ENCODE results near the gene STIM1.

Gene STIM1

DNA sequence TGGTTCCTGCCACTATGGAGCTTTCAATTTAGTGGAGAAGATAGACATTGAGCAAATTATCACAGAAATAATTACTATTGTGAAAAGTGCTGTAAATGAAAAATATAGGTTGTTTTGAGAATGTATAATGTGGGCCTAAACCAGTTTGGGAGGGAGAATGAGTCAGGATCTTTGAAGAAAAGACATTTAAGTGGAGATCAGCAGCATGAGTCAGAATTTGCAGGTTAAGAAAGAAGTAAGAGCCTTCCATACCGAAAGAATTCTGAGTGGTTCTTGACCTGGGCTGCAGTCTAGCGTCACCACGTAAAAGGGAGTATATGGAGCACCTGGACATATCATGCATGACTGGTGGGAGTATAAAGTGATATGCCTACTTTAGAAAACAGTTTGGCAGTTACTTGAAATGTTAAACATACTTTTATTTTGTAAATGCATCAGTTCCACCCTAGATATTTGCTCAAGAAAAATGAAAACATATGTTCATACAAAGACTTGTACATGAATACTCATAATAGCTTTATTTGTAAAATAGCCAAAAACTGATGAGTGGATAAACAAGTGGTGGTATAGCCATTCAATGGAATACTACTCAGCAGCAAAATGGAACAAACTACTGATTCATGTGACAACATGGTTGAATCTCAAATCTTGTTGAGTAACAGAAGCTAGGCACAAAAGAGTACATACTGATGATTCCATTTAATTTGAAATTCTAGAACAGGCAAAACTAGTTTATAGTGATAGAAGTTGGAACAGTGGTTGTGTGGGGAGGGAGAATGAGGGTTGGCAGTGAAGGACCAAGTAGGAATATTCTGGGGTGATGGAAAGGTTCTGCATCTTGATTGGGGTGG lies 99.2 kb downstream of the STIM1 start:
- TF ChIP-seq FOXP2 (optimal IDR thresholded peaks at IDR 0.05; ENCODE audit: control extremely low read depth, extremely low read length, insufficient read depth) = no peak
- TF ChIP-seq POLR2AphosphoS5 (IDR thresholded peaks at IDR 0.05; ENCODE audit: borderline replicate concordance, low read depth, low read length) = no peak
- no peak for TF ChIP-seq EZH2 (IDR thresholded peaks at IDR 0.05)
- Histone ChIP-seq H3K9me3 (ENCODE audit: low read depth, low read length) (no peaks in the 10 kb centered on the region), H3K4me3 (no peak overlapping the region), H3K36me3 (ENCODE audit: insufficient read depth, low read length) (no peaks in the 10 kb centered on the region), H3K9ac (ENCODE audit: insufficient read length) (no peak overlapping the region), H3K27ac (no peak overlapping the region)
- DNase-seq (ENCODE audit: low read depth, low spot score) = no peak

DNA sequence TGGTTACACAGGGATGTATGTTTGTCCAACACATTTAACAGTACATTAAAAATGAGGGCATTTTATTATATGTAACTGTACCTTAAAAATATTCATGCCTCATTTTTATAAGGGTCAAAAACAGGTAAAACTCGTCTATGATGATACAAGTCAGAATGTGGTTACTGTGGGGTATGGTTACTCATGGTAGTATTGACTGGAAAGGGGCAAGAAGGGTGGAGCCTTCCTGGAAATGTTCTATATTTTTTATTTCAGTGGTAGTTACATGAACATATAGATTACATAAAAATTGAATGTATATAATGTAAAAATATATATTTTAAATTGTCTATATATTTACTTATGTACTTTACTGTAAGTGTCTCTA lies 99.8 kb downstream of the STIM1 start:
- Histone ChIP-seq H3K9ac (ENCODE audit: insufficient read length) (no peak overlapping the region), H3K36me3 (ENCODE audit: insufficient read depth, low read length) (no peaks in the 10 kb centered on the region), H3K27ac (no peak overlapping the region), H3K9me3 (ENCODE audit: low read depth, low read length) (no peaks in the 10 kb centered on the region), H3K4me3 (no peak overlapping the region)
- DNase-seq (ENCODE audit: low read depth, low spot score) = no peak
- TF ChIP-seq POLR2AphosphoS5 (IDR thresholded peaks at IDR 0.05; ENCODE audit: borderline replicate concordance, low read depth, low read length) (no peak), EZH2 (IDR thresholded peaks at IDR 0.05) (no peak), FOXP2 (optimal IDR thresholded peaks at IDR 0.05; ENCODE audit: control extremely low read depth, extremely low read length, insufficient read depth) (no peak)

DNA sequence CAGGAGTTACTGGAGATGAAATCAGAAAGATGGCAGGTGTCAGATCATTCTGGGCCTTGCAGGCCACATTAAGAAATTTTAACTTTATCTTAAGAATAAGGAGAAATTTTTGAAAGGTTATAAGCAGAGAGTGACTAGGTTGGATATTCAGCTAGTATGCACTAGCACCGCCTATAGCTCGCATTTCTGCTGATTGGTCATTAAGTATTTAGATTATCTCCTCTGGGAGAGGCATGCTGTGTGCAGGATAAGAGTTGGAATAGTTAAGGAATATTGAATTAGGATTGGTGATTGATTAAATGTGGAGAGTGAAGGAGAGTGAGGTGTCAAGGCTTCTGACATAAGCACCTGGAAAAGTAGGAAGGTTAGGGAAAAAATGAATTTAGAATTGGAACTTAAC lies 100.6 kb downstream of the STIM1 start:
- TF ChIP-seq POLR2AphosphoS5 (IDR thresholded peaks at IDR 0.05; ENCODE audit: borderline replicate concordance, low read depth, low read length) = no peak
- no peak for TF ChIP-seq EZH2 (IDR thresholded peaks at IDR 0.05)
- TF ChIP-seq FOXP2 (optimal IDR thresholded peaks at IDR 0.05; ENCODE audit: control extremely low read depth, extremely low read length, insufficient read depth) = no peak
- no peak for DNase-seq (ENCODE audit: low read depth, low spot score)
- Histone ChIP-seq H3K9ac (ENCODE audit: insufficient read length) (no peak overlapping the region), H3K36me3 (ENCODE audit: insufficient read depth, low read length) (no peaks in the 10 kb centered on the region), H3K27ac (no peak overlapping the region), H3K9me3 (ENCODE audit: low read depth, low read length) (no peaks in the 10 kb centered on the region), H3K4me3 (no peak overlapping the region)

DNA sequence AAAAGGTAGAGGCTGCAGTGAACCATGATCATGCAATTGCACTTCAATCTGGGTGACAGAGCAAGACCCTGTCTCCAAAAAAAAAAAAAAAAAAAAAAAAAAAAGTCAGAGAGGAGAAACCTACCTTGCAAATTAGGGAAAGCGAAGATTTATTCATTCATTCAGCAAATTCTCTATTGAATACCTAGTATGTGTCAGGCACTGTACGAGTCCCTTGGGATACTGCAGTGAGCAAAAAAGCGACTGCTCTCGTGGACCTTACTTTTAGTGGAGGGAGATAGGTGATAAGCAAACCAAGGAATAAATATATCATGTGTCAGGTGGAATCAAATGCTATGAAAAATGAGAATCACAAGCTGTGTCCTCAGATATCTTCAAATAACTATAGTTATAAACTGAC lies 101.3 kb downstream of the STIM1 start:
- Histone ChIP-seq H3K36me3 (ENCODE audit: insufficient read depth, low read length) (no peaks in the 10 kb centered on the region), H3K27ac (no peak overlapping the region), H3K9me3 (ENCODE audit: low read depth, low read length) (no peaks in the 10 kb centered on the region), H3K9ac (ENCODE audit: insufficient read length) (no peak overlapping the region), H3K4me3 (no peak overlapping the region)
- DNase-seq (ENCODE audit: low read depth, low spot score) = no peak
- TF ChIP-seq POLR2AphosphoS5 (IDR thresholded peaks at IDR 0.05; ENCODE audit: borderline replicate concordance, low read depth, low read length) (no peak), FOXP2 (optimal IDR thresholded peaks at IDR 0.05; ENCODE audit: control extremely low read depth, extremely low read length, insufficient read depth) (no peak), EZH2 (IDR thresholded peaks at IDR 0.05) (no peak)

DNA sequence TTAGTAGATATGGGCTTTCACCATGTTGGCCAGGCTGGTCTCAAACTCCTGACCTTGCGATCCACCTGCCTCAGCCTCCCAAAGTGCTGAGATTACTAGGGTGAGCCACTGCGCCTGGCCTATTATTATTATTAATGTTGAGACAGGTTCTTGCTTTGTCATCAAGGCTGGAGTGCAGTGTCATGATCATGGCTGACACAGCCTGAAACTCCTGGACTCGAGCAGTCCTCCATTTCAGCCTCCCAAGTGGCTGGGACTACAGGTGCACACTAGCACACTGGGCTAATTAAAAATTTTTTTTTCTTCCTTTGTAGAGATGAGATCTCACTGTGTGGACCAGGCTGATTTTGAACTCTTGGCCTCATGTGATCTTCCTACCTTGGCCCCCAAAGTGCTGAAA lies 102.0 kb downstream of the STIM1 start:
- TF ChIP-seq POLR2AphosphoS5 (IDR thresholded peaks at IDR 0.05; ENCODE audit: borderline replicate concordance, low read depth, low read length) (no peak), FOXP2 (optimal IDR thresholded peaks at IDR 0.05; ENCODE audit: control extremely low read depth, extremely low read length, insufficient read depth) (no peak), EZH2 (IDR thresholded peaks at IDR 0.05) (no peak)
- Histone ChIP-seq H3K4me3 (no peak overlapping the region), H3K36me3 (ENCODE audit: insufficient read depth, low read length) (no peaks in the 10 kb centered on the region), H3K9ac (ENCODE audit: insufficient read length) (no peak overlapping the region), H3K27ac (no peak overlapping the region), H3K9me3 (ENCODE audit: low read depth, low read length) (no peaks in the 10 kb centered on the region)
- no peak for DNase-seq (ENCODE audit: low read depth, low spot score)

DNA sequence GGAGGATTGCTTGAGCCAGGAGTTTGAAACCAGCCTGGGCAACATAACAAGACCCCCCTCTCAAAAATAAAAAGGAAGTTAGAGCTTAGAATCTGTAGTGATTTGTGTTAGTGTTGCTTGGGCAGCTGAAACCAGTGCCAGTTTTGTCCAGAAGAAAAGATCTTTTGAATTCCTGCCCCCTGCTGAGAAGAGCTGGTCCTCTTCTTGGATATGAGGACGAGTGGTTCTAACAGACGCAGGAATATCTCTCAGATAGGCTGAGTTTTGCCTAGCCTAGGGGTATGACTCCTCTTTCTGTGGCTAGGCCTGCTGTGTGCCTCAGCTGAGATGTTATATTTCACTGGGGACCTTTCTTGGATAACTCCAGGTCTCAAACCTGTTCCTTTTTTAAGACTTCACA lies 102.8 kb downstream of the STIM1 start:
- H3K9ac ChIP-seq (ENCODE audit: insufficient read length) = no peak overlapping the region
- no peak overlapping the region for H3K4me3 ChIP-seq
- H3K36me3 ChIP-seq (ENCODE audit: insufficient read depth, low read length) = no peaks in the 10 kb centered on the region
- no peak overlapping the region for H3K27ac ChIP-seq
- TF ChIP-seq FOXP2 (optimal IDR thresholded peaks at IDR 0.05; ENCODE audit: control extremely low read depth, extremely low read length, insufficient read depth) = no peak
- TF ChIP-seq EZH2 (IDR thresholded peaks at IDR 0.05) = no peak
- no peak for TF ChIP-seq POLR2AphosphoS5 (IDR thresholded peaks at IDR 0.05; ENCODE audit: borderline replicate concordance, low read depth, low read length)
- no peak for DNase-seq (ENCODE audit: low read depth, low spot score)
- no peaks in the 10 kb centered on the region for H3K9me3 ChIP-seq (ENCODE audit: low read depth, low read length)

DNA sequence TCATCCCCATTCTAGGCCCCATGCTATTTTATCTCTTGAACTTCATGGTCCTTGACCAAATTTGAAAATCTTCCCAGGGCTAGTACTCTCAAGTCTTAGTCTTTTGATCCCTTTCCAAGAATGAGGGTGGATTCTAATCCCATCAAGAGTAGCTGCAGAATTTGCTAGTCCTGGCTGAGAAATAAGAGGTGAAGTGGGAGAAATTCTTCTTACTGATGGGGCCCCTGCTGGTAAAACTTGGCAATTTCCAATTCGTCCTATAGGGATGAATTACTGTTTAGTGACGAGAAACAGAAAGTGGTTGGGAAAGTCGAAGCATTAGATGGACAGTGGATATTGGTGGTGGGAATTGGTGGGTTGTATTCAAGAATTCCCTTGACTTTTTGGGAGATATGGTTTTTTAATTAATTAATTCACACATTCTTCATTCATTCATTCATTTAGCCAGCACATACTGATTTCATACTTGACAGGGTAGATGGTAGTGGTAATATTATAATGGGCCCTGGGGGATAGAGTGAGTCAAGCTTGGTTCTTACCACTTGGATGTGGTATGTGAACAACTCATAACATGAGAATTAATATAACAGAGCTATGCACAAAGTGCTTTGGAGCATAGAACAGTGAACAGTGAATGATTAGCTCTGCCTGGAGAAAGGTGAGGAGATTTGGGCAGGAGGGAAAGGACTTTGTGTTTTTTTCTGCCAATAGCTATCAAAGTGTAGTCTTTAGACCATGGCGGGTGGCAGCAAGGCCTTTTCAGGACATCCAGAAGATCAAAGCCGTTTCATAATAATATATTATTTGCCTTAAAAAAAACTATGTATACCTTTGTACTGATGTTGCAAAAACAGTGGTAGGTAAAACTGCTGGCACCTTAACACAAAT lies 103.8 kb downstream of the STIM1 start:
- H3K9me3 ChIP-seq (ENCODE audit: low read depth, low read length) = no peaks in the 10 kb centered on the region
- TF ChIP-seq FOXP2 (optimal IDR thresholded peaks at IDR 0.05; ENCODE audit: control extremely low read depth, extremely low read length, insufficient read depth) (no peak), POLR2AphosphoS5 (IDR thresholded peaks at IDR 0.05; ENCODE audit: borderline replicate concordance, low read depth, low read length) (no peak), EZH2 (IDR thresholded peaks at IDR 0.05) (no peak)
- no peak for DNase-seq (ENCODE audit: low read depth, low spot score)
- H3K9ac ChIP-seq (ENCODE audit: insufficient read length) = no peak overlapping the region
- H3K4me3 ChIP-seq = no peak overlapping the region
- H3K36me3 ChIP-seq (ENCODE audit: insufficient read depth, low read length) = no peaks in the 10 kb centered on the region
- no peak overlapping the region for H3K27ac ChIP-seq

DNA sequence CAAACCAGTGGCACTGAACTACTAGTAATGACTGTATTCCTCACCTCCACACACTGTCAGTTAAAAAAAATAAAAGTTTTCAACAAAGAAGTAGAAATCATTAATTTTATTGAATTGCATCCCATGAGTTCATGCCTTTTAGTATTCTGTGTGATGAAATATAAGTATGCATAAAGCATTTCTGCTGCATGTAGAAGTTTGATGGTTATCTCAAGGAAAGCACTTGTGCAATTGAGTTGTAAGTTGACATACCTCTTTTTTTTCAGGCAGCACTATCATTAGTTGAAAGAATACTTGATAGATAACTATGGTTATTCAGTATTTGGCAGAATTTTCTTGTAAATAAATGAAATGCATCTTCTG lies 104.4 kb downstream of the STIM1 start:
- DNase-seq (ENCODE audit: low read depth, low spot score) = no peak
- no peaks in the 10 kb centered on the region for H3K36me3 ChIP-seq (ENCODE audit: insufficient read depth, low read length)
- no peaks in the 10 kb centered on the region for H3K9me3 ChIP-seq (ENCODE audit: low read depth, low read length)
- no peak overlapping the region for H3K4me3 ChIP-seq
- H3K27ac ChIP-seq = no peak overlapping the region
- no peak overlapping the region for H3K9ac ChIP-seq (ENCODE audit: insufficient read length)
- TF ChIP-seq EZH2 (IDR thresholded peaks at IDR 0.05) (no peak), POLR2AphosphoS5 (IDR thresholded peaks at IDR 0.05; ENCODE audit: borderline replicate concordance, low read depth, low read length) (no peak), FOXP2 (optimal IDR thresholded peaks at IDR 0.05; ENCODE audit: control extremely low read depth, extremely low read length, insufficient read depth) (no peak)
